GM12878 (cell line): Measurements from ENCODE around the gene RBM6. TPM values are rescaled to one million over a fixed set of nuclear protein-coding genes. Genes with fewer than 3 reads are reported as not detected.
A peak's percentile ranks its signal among the peaks of the same experiment; 100 is the strongest.

Source experiments
- ATAC-seq: fragments of 200-7000 bp; cut with Tn5 transposase; 3 replicates; pipeline ENCODE4 v1.9.1; 2020; ENCODE audit warnings: mild to moderate bottlenecking, moderate library complexity
- BruUV-seq: library from RNA; stranded (reverse); fragments of 400-500 nt; replicated peaks from 2 replicates; lab custom pipeline; 2021; lab: Mats Ljungman, UMichigan
- CTCF ChIA-PET: fragments of 300-600 bp; sonication (Branson Sonifier 250); formaldehyde crosslinking; extraction: SDS; loops from one replicate; lab custom pipeline; 2021; ENCODE audit warnings: inconsistent platforms; lab: Yijun Ruan, JAX
- POLR2A ChIA-PET: fragments of 350-600 bp; formaldehyde crosslinking; extraction: SDS; loops from one replicate; lab custom pipeline; 2021; ENCODE audit warnings: inconsistent platforms; lab: Charles Lee
- RAD21 ChIA-PET: fragments of 300-600 bp; sonication (Branson Sonifier 250); formaldehyde crosslinking; loops from one replicate; lab custom pipeline; 2023; ENCODE audit warnings: antibody characterized with exemption; ENCODE audit not compliant: unreplicated experiment; lab: Charles Lee
- SMC1A ChIA-PET: fragments of 300-600 bp; sonication (Branson Sonifier 250); formaldehyde crosslinking; loops from one replicate; lab custom pipeline; 2023; ENCODE audit not compliant: unreplicated experiment, uncharacterized antibody; lab: Charles Lee
- DNase-seq: peaks from one replicate; pipeline ENCODE4 v3.0.0-alpha.2; 2011; ENCODE audit warnings: low read depth, low spot score
- FAIRE-seq: peaks from 3 replicates; lab custom pipeline; 2011; peaks lifted over from hg19 to GRCh38; lab: Jason Lieb, UNC
- H2AFZ ChIP-seq: 2 replicates; pipeline ENCODE4 v1.6.0; 2011; ENCODE audit warnings: low read depth, low read length, control low read depth; ENCODE audit not compliant: control insufficient read depth
- H3K27ac ChIP-seq: 2 replicates; pipeline ENCODE4 v1.5.1; 2011; ENCODE audit warnings: control low read depth; ENCODE audit not compliant: control insufficient read depth, insufficient read depth
- H3K27me3 ChIP-seq, 2 experiments: replicated peaks in 1 of 2; 2 replicates each; pipeline versions ENCODE4 v1.6.0 to v1.6.1; 2011; ENCODE audit warnings: low read length in 1 of 2; ENCODE audit not compliant: control insufficient read depth in 2 of 2, insufficient read depth in 2 of 2
- H3K36me3 ChIP-seq, 2 experiments: 2 replicates each; pipeline ENCODE4 v1.5.1; 2011; ENCODE audit warnings: low read length in 1 of 2; ENCODE audit not compliant: control insufficient read depth in 2 of 2, insufficient read depth in 2 of 2
- H3K4me1 ChIP-seq: 2 replicates; pipeline ENCODE4 v1.6.1; 2011; ENCODE audit warnings: mild to moderate bottlenecking, low read length, moderate library complexity, mixed read lengths; ENCODE audit not compliant: control insufficient read depth, insufficient read depth
- H3K4me2 ChIP-seq: 2 replicates; pipeline ENCODE4 v1.6.0; 2011; ENCODE audit warnings: control low read depth; ENCODE audit not compliant: control insufficient read depth, insufficient read depth
- H3K4me3 ChIP-seq: fragments of 200-600 bp; sonication (generic); 2 replicates; pipeline ENCODE4 v1.5.1; 2016
- H3K79me2 ChIP-seq: 2 replicates; pipeline ENCODE4 v1.6.0; 2011; ENCODE audit warnings: low read length; ENCODE audit not compliant: control insufficient read depth, insufficient read depth
- H3K9ac ChIP-seq: 2 replicates; pipeline ENCODE4 v1.8.0; 2011; ENCODE audit warnings: low read length, control low read depth, mixed read lengths; ENCODE audit not compliant: control insufficient read depth, insufficient read depth
- H3K9me3 ChIP-seq: replicated peaks from 3 replicates; pipeline ENCODE4 v1.5.1; 2011; ENCODE audit warnings: mild to moderate bottlenecking, low read length; ENCODE audit not compliant: control insufficient read depth, insufficient read depth
- H4K20me1 ChIP-seq: 2 replicates; pipeline ENCODE4 v1.6.0; 2011; ENCODE audit not compliant: control insufficient read depth, insufficient read depth
- E2F8 ChIP-seq: fragments of 450-650 bp; IDR thresholded peaks from 2 replicates; pipeline ENCODE4 v1.6.1; 2018; ENCODE audit warnings: mild to moderate bottlenecking, low read depth, moderate library complexity; ENCODE audit not compliant: partially characterized antibody
- IKZF1 ChIP-seq: fragments of 450-650 bp; conservative IDR thresholded peaks from 2 replicates; pipeline ENCODE4 v1.6.1; 2017; ENCODE audit warnings: antibody characterized with exemption, mild to moderate bottlenecking
- POLR2AphosphoS5 ChIP-seq: IDR thresholded peaks from 2 replicates; pipeline ENCODE4 v1.6.1; 2011; ENCODE audit warnings: mild to moderate bottlenecking, low read length, inconsistent platforms
- WGBS: methylation state at CpG from one replicate; pipeline ENCODE4 v1.1.6; 2016; ENCODE audit warnings: low lambda C conversion rate; ENCODE audit not compliant: insufficient replicate concordance, insufficient coverage; ENCODE audit errors: missing lambda C conversion rate; 5-methylcytosine and 5-hydroxymethylcytosine counted together
- in situ Hi-C: fragments of 300-500 bp; cut with MboI; formaldehyde crosslinking; loops from 9 replicates; pipeline ENCODE4 v1.14.3; 2018; ENCODE audit warnings: mixed read lengths
- intact Hi-C: fragments of 100-400 bp; cut with micrococcal nuclease; formaldehyde crosslinking; loops from one replicate; pipeline ENCODE4 v1.14.2; 2022; ENCODE audit not compliant: unreplicated experiment
- polyA plus RNA-seq, 11 experiments: library from polyadenylated mRNA; depleted of rRNA in 4 of 11; unstranded in 6 of 11; stranded (reverse) in 5 of 11; fragments of >200 nt; fragmentation: Nextera tagmentation in 4 of 11; fragmentation: Illumina TruSeq in 1 of 11; extraction: Ambion mirVana in 4 of 11; extraction: Trizol in 1 of 11; gene quantifications; 1 replicate in 1 of 11; 2 replicates in 10 of 11; pipeline versions ENCODE4 v1.2.1 to v1.2.3, GENCODE V29; 2011 to 2016; ENCODE audit warnings: inconsistent platforms in 2 of 11, missing spikeins in 2 of 11, low read depth in 1 of 11
- total RNA-seq, 4 experiments: library from RNA; depleted of rRNA in 3 of 4; stranded (reverse); fragments of >200 nt in 3 of 4; fragmentation: Illumina TruSeq in 1 of 4; extraction: Trizol in 1 of 4; gene quantifications; 2 replicates each; pipeline versions ENCODE4 v1.2.1 to v1.2.3, GENCODE V29; 2013 to 2021

RBM6 gene
- total and polyA plus RNA-seq, 10 of the 15 experiments (the other 5 are each of a cell fraction or from before 2014, with no cell fraction given): 45.3 to 103 (median 81.3) TPM

- Histone ChIP-seq H2AFZ (no peak overlapping the region), H3K27me3 (no peaks in the 10 kb centered on the region), H3K27ac (no peak overlapping the region), H3K4me3 (no peak overlapping the region), H3K9ac (no peak overlapping the region), H4K20me1 (no peaks in the 10 kb centered on the region), H3K36me3 (peaks cover 19 to 53% of the 10 kb centered on the region in 2 experiments), H3K4me2 (no peak overlapping the region), H3K9me3 (no peaks in the 10 kb centered on the region), H3K79me2 (peaks cover 4% of the 10 kb centered on the region), H3K4me1 (no peaks in the 10 kb centered on the region)
- SMC1A ChIA-PET: interaction anchor here (1.2 kb wide), 1 partner anchor 10 kb away, joined by 5 read pairs; no protein-coding TSS in a partner anchor
- TF ChIP-seq IKZF1: no peak
- peak; percentile 12; the same call in 1 of the 2 replicates for TF ChIP-seq POLR2AphosphoS5
- TF ChIP-seq E2F8: no peak
- WGBS: 96% methylated on average over 5 of the region's 5 CpGs
- in situ Hi-C loops (no loop called here), intact Hi-C loops (no loop called here)
- FAIRE-seq (no peak), ATAC-seq (no peak), DNase-seq (no peak)
- CTCF ChIA-PET: interaction anchor here (0.5 to 0.6 kb wide), 3 partner anchors 23 to 126 kb away, joined by 3 to 4 read pairs (median 3); no protein-coding TSS in a partner anchor
- BruUV-seq: no TSS peak
- RAD21 ChIA-PET: no interaction called here
- POLR2A ChIA-PET: no interaction called here
Measured at GRCh38 chr3:50100386-50100785, 160.4 kb downstream of the RBM6 start.
